ENCODE results near the gene PNMA8C. TPM values are rescaled to one million over a fixed set of nuclear protein-coding genes. Genes with fewer than 3 reads are reported as not detected.

The PNMA8C gene
- total RNA-seq, 1 experiment from 2014 or later, result not detected

GRCh38 chr19:46450737-46451136, 22.0 kb upstream of the PNMA8C start:
- TF ChIP-seq POLR2AphosphoS5 (IDR thresholded peaks at IDR 0.05; ENCODE audit: low read depth, low read length) (no peak), REST (IDR thresholded peaks at IDR 0.05; ENCODE audit: insufficient read depth in 1 of 2, low read depth in 2 of 2, low read length in 1 of 2) (no peak), SIN3A (IDR thresholded peaks at IDR 0.05; ENCODE audit: borderline replicate concordance, insufficient read depth, low read depth, low read length) (no peak), TCF7L2 (IDR thresholded peaks at IDR 0.05; ENCODE audit: low read depth, low read length) (no peak), CTCF (IDR thresholded peaks at IDR 0.05) (no peak)
- no peak for ATAC-seq
- Histone ChIP-seq H3K27me3 (ENCODE audit: control insufficient read depth, insufficient read depth, low read length) (no peaks in the 10 kb centered on the region), H3K4me1 (ENCODE audit: control insufficient read depth, insufficient read depth, low read length) (no peaks in the 10 kb centered on the region), H3K9me3 (ENCODE audit: control insufficient read depth, insufficient read depth, low read depth, low read length) (no peaks in the 10 kb centered on the region), H3K36me3 (ENCODE audit: control insufficient read depth, insufficient read depth, low read length) (no peaks in the 10 kb centered on the region), H3K4me3 (ENCODE audit: low read depth in 2 of 2, low read length in 2 of 2) (no peak overlapping the region), H3K27ac (ENCODE audit: low read length) (no peak overlapping the region)
- intact Hi-C loops (cut with micrococcal nuclease; ENCODE audit: unreplicated experiment) (no loop called here), in situ Hi-C loops (cut with HindIII; ENCODE audit: low pct_unique_long_range_greater_than_20kb, low sequenced_read_pairs) (no loop called here)
- POLR2A ChIA-PET, result no interaction called here
- no peak for DNase-seq (ENCODE audit: low read depth, low spot score)
- CTCF ChIA-PET, result interaction anchor here (1.2 kb wide), 1 partner anchor 47 kb away, joined by 3 read pairs; no protein-coding TSS in a partner anchor
- no TSS peak for BruUV-seq (replicated peaks)

GRCh38 chr19:46449228-46449627, 20.5 kb upstream of the PNMA8C start:
- H3K4me3 ChIP-seq (ENCODE audit: low read depth in 2 of 2, low read length in 2 of 2), result no peak overlapping the region
- no peak for TF ChIP-seq TCF7L2 (IDR thresholded peaks at IDR 0.05; ENCODE audit: low read depth, low read length)
- no peak for TF ChIP-seq SIN3A (IDR thresholded peaks at IDR 0.05; ENCODE audit: borderline replicate concordance, insufficient read depth, low read depth, low read length)
- TF ChIP-seq REST (IDR thresholded peaks at IDR 0.05; ENCODE audit: insufficient read depth in 1 of 2, low read depth in 2 of 2, low read length in 1 of 2), result no peak
- no peak for TF ChIP-seq CTCF (IDR thresholded peaks at IDR 0.05)
- TF ChIP-seq POLR2AphosphoS5 (IDR thresholded peaks at IDR 0.05; ENCODE audit: low read depth, low read length), result no peak
- H3K9me3 ChIP-seq (ENCODE audit: control insufficient read depth, insufficient read depth, low read depth, low read length), result no peaks in the 10 kb centered on the region
- no peaks in the 10 kb centered on the region for H3K36me3 ChIP-seq (ENCODE audit: control insufficient read depth, insufficient read depth, low read length)
- POLR2A ChIA-PET, result no interaction called here
- no peak overlapping the region for H3K27ac ChIP-seq (ENCODE audit: low read length)
- BruUV-seq (replicated peaks), result no TSS peak
- ATAC-seq (no peak), DNase-seq (ENCODE audit: low read depth, low spot score) (no peak)
- intact Hi-C loops (cut with micrococcal nuclease; ENCODE audit: unreplicated experiment) (no loop called here), in situ Hi-C loops (cut with HindIII; ENCODE audit: low pct_unique_long_range_greater_than_20kb, low sequenced_read_pairs) (no loop called here)
- CTCF ChIA-PET, result no interaction called here
- H3K4me1 ChIP-seq (ENCODE audit: control insufficient read depth, insufficient read depth, low read length), result no peaks in the 10 kb centered on the region
- H3K27me3 ChIP-seq (ENCODE audit: control insufficient read depth, insufficient read depth, low read length), result no peaks in the 10 kb centered on the region

Measured in Panc1 (cell line).